Panc1 (cell line): ENCODE results near the gene LDLRAD4. TPM values are rescaled to one million over a fixed set of nuclear protein-coding genes. Genes with fewer than 3 reads are reported as not detected.

Experiments
- ATAC-seq: fragments of 200-7000 bp; cut with Tn5 transposase; 2 replicates; pipeline ENCODE4 v1.9.1; 2020; ENCODE audit warnings: mild to moderate bottlenecking, moderate library complexity
- BruUV-seq: library from RNA; stranded (reverse); fragments of 400-500 nt; replicated peaks from 2 replicates; lab custom pipeline; 2021; lab: Mats Ljungman, UMichigan
- CTCF ChIA-PET: fragments of 300-600 bp; sonication (Branson Sonifier 250); formaldehyde crosslinking; loops from one replicate; lab custom pipeline; 2022; ENCODE audit warnings: antibody characterized with exemption; lab: Charles Lee
- POLR2A ChIA-PET: fragments of 300-600 bp; sonication (Branson Sonifier 250); formaldehyde crosslinking; loops from one replicate; lab custom pipeline; 2022; ENCODE audit warnings: antibody characterized with exemption; lab: Charles Lee
- DNase-seq: peaks from one replicate; pipeline ENCODE4 v3.0.0-alpha.2; 2010; ENCODE audit warnings: low read depth, low spot score
- H3K27ac ChIP-seq: 2 replicates; pipeline ENCODE4 v1.5.1; 2011; ENCODE audit warnings: mild to moderate bottlenecking, low read length, inconsistent platforms
- H3K27me3 ChIP-seq: fragments of 200-500 bp; sonication (Bioruptor generic); 2 replicates; pipeline ENCODE4 v1.6.0; 2014; ENCODE audit warnings: low read length, inconsistent platforms; ENCODE audit not compliant: control insufficient read depth, insufficient read depth
- H3K36me3 ChIP-seq: fragments of 200-500 bp; sonication (Bioruptor generic); 2 replicates; pipeline ENCODE4 v1.5.1; 2014; ENCODE audit warnings: inconsistent platforms, mild to moderate bottlenecking, low read length, moderate library complexity; ENCODE audit not compliant: control insufficient read depth, insufficient read depth
- H3K4me1 ChIP-seq: 2 replicates; pipeline ENCODE4 v1.5.1; 2011; ENCODE audit warnings: inconsistent platforms, mild to moderate bottlenecking, low read length, moderate library complexity; ENCODE audit not compliant: control insufficient read depth, insufficient read depth
- H3K4me3 ChIP-seq, 2 experiments: 2 replicates each; pipeline ENCODE4 v1.5.1; 2011 to 2012; ENCODE audit warnings: low read depth in 2 of 2, low read length in 2 of 2, mild to moderate bottlenecking in 2 of 2, inconsistent platforms in 1 of 2, moderate library complexity in 1 of 2
- H3K9me3 ChIP-seq: fragments of 200-500 bp; sonication (Bioruptor generic); 2 replicates; pipeline ENCODE4 v1.5.1; 2014; ENCODE audit warnings: low read depth, mild to moderate bottlenecking, inconsistent platforms, low read length, moderate library complexity; ENCODE audit not compliant: control insufficient read depth, insufficient read depth
- POLR2AphosphoS5 ChIP-seq: IDR thresholded peaks from 2 replicates; pipeline ENCODE4 v1.6.1; 2012; ENCODE audit warnings: mild to moderate bottlenecking, low read depth, low read length, moderate library complexity
- SIN3A ChIP-seq: IDR thresholded peaks from 2 replicates; pipeline ENCODE4 v1.6.1; 2012; ENCODE audit warnings: low read depth, mild to moderate bottlenecking, low read length, moderate library complexity, borderline replicate concordance; ENCODE audit not compliant: insufficient read depth
- TCF7L2 ChIP-seq: IDR thresholded peaks from 2 replicates; pipeline ENCODE4 v1.6.1; 2011; ENCODE audit warnings: mild to moderate bottlenecking, low read depth, low read length, inconsistent platforms
- in situ Hi-C: cut with HindIII; loops from 2 replicates; pipeline ENCODE4 v1.10.0; 2016; ENCODE audit warnings: low sequenced_read_pairs, low pct_unique_long_range_greater_than_20kb
- intact Hi-C: fragments of 100-400 bp; cut with micrococcal nuclease; formaldehyde crosslinking; loops from one replicate; pipeline ENCODE4 v1.10.0; 2022; ENCODE audit not compliant: unreplicated experiment
- total RNA-seq: library from RNA; stranded (reverse); gene quantifications from one replicate; pipeline ENCODE4 v1.2.1, GENCODE V29; 2021; ENCODE audit not compliant: unreplicated experiment
- TF ChIP-seq, protein P1 (sequence below): fragments of 450-650 bp; IDR thresholded peaks from 2 replicates; pipeline ENCODE4 v1.5.1; 2017; ENCODE audit warnings: mild to moderate bottlenecking
- TF ChIP-seq, protein P2 (sequence below), 2 experiments: IDR thresholded peaks; 2 replicates each; pipeline ENCODE4 v1.6.1; 2011 to 2012; ENCODE audit warnings: low read depth in 2 of 2, control low read depth in 1 of 2, low read length in 1 of 2, mild to moderate bottlenecking in 1 of 2, moderate library complexity in 1 of 2; ENCODE audit not compliant: insufficient read depth in 1 of 2

Gene LDLRAD4
- total RNA-seq, 1 experiment from 2014 or later, result 0.28 TPM

DNA sequence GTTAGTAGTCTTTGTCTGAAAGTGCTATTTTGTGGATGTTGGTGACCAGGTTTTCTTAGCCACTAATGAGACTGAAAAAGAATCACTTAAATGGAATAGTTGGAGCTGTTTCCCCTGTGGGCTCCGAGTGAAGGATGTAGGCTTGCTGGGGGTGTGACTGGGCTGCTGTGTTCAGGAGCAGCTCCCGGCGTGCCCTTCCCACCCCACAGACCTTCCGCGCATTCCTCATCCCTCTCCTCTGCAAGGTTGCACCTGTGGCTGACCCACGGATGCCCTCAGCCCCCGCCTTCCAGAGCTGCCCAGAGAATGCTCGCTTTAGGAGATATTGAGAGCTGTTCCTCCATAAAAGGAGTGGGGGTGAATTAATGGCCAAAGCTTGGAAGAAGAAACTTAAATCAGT, 174.3 kb downstream of the LDLRAD4 start:
- H3K27me3 ChIP-seq, result peaks cover 13% of the 10 kb centered on the region
- no peaks in the 10 kb centered on the region for H3K4me1 ChIP-seq
- no peak overlapping the region for H3K4me3 ChIP-seq
- no peak for ATAC-seq
- intact Hi-C loops, result no loop called here
- no peak for DNase-seq
- ChIA-PET CTCF (no interaction called here), POLR2A (no interaction called here)
- no peak overlapping the region for H3K27ac ChIP-seq
- H3K9me3 ChIP-seq, result no peaks in the 10 kb centered on the region
- in situ Hi-C loops, result no loop called here
- TF ChIP-seq SIN3A, result no peak
- TF ChIP-seq, protein P1, sequence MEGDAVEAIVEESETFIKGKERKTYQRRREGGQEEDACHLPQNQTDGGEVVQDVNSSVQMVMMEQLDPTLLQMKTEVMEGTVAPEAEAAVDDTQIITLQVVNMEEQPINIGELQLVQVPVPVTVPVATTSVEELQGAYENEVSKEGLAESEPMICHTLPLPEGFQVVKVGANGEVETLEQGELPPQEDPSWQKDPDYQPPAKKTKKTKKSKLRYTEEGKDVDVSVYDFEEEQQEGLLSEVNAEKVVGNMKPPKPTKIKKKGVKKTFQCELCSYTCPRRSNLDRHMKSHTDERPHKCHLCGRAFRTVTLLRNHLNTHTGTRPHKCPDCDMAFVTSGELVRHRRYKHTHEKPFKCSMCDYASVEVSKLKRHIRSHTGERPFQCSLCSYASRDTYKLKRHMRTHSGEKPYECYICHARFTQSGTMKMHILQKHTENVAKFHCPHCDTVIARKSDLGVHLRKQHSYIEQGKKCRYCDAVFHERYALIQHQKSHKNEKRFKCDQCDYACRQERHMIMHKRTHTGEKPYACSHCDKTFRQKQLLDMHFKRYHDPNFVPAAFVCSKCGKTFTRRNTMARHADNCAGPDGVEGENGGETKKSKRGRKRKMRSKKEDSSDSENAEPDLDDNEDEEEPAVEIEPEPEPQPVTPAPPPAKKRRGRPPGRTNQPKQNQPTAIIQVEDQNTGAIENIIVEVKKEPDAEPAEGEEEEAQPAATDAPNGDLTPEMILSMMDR, result no peak
- no peak for TF ChIP-seq POLR2AphosphoS5
- TF ChIP-seq TCF7L2, result no peak
- TF ChIP-seq, protein P2, sequence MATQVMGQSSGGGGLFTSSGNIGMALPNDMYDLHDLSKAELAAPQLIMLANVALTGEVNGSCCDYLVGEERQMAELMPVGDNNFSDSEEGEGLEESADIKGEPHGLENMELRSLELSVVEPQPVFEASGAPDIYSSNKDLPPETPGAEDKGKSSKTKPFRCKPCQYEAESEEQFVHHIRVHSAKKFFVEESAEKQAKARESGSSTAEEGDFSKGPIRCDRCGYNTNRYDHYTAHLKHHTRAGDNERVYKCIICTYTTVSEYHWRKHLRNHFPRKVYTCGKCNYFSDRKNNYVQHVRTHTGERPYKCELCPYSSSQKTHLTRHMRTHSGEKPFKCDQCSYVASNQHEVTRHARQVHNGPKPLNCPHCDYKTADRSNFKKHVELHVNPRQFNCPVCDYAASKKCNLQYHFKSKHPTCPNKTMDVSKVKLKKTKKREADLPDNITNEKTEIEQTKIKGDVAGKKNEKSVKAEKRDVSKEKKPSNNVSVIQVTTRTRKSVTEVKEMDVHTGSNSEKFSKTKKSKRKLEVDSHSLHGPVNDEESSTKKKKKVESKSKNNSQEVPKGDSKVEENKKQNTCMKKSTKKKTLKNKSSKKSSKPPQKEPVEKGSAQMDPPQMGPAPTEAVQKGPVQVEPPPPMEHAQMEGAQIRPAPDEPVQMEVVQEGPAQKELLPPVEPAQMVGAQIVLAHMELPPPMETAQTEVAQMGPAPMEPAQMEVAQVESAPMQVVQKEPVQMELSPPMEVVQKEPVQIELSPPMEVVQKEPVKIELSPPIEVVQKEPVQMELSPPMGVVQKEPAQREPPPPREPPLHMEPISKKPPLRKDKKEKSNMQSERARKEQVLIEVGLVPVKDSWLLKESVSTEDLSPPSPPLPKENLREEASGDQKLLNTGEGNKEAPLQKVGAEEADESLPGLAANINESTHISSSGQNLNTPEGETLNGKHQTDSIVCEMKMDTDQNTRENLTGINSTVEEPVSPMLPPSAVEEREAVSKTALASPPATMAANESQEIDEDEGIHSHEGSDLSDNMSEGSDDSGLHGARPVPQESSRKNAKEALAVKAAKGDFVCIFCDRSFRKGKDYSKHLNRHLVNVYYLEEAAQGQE (IDR thresholded peaks at IDR 0.05; ENCODE audit: insufficient read depth in 1 of 2, low read depth in 2 of 2, low read length in 1 of 2), result no peak
- no peaks in the 10 kb centered on the region for H3K36me3 ChIP-seq
- BruUV-seq, result no TSS peak

DNA sequence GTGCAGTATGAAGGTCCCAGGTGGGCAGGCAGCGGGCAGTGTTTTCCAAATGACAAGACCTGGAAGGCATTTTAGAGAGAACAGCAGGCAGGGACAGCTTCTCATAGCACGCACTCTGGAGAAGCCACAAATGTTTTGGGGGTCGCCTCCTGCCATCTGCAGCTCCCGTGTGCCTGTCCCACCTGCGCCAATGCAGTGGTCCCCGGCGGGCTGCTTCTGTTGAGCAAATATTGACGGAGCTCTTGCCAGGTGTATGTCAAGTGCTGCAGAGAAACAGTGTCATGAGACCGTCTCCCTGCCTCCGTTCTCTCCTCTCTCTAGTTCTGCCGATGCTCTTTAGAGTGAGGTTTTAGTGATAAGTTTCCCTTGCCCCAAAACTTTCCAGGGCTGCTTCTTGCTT, 174.8 kb downstream of the LDLRAD4 start:
- Histone ChIP-seq H3K4me1 (no peaks in the 10 kb centered on the region), H3K36me3 (no peaks in the 10 kb centered on the region), H3K4me3 (no peak overlapping the region), H3K9me3 (no peaks in the 10 kb centered on the region), H3K27ac (no peak overlapping the region), H3K27me3 (peaks cover 13% of the 10 kb centered on the region)
- BruUV-seq, result no TSS peak
- ChIA-PET POLR2A (no interaction called here), CTCF (no interaction called here)
- TF ChIP-seq SIN3A, result no peak
- no peak for TF ChIP-seq POLR2AphosphoS5
- TF ChIP-seq, protein P1, result no peak
- TF ChIP-seq, protein P2 (IDR thresholded peaks at IDR 0.05; ENCODE audit: insufficient read depth in 1 of 2, low read depth in 2 of 2, low read length in 1 of 2), result no peak
- no peak for TF ChIP-seq TCF7L2
- intact Hi-C loops, result no loop called here
- in situ Hi-C loops, result no loop called here
- DNase-seq, result no peak
- ATAC-seq, result no peak
